GM21723 (cell line): ENCODE measurements around the gene HEATR5B.
"Not testable (repeated sequence)": the region's sequence is repeated elsewhere in the genome, so short reads cannot be mapped to it uniquely, and the experiment has no call there.

Source experiments
- ATAC-seq: cut with Tn5 transposase; IDR thresholded peaks from one replicate; pipeline ENCODE4 v1.9.1; 2021; ENCODE audit warnings: mild to moderate bottlenecking, moderate library complexity; ENCODE audit not compliant: unreplicated experiment

The HEATR5B gene

DNA sequence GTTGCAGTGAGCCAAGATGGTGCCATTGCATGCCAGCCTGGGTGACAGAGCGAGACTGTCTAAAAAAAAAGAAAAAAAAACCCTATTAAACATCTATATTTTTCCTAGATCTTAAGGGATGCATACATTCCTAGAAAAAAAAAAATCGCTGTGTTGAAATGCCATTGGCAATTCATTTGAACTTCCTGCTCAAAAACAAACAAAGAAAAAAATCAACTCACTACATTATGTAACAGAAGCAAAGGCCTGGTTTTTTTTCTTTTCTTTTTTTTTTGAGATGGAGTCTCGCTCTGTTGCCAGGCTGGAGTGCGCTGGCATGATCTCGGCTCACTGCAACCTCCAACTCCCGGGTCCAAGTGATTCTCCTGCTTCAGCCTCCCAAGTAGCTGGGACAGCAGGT, 96.2 kb downstream of the HEATR5B start:
- ATAC-seq, result no peak

GRCh38 chr2:36982467-36982866, 101.7 kb downstream of the HEATR5B start:
- ATAC-seq, result no peak

DNA sequence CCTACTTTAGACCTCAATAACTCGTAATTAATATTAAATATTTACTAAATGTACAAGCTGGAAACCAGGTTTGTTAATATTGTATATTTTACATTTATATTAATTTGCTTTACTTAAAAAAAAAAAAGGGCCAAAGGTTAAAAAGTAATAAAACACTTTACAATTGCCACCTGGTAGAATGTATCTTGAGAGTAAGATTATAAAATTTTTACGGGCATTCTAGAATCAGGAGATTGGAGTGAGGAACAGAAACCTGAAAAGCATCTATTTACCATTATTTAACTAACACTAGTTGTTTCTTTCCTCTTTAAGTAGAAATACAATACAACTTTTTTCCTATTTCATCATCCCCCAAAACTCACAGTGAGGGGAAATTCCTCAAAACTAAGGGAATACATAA, 102.3 kb downstream of the HEATR5B start:
- no peak for ATAC-seq

- not testable (repeated sequence) for ATAC-seq
Observed at GRCh38 chr2:36979007-36979406, 105.2 kb downstream of the HEATR5B start.

- no peak for ATAC-seq
Observed at GRCh38 chr2:36976065-36976464, 108.1 kb downstream of the HEATR5B start.

DNA sequence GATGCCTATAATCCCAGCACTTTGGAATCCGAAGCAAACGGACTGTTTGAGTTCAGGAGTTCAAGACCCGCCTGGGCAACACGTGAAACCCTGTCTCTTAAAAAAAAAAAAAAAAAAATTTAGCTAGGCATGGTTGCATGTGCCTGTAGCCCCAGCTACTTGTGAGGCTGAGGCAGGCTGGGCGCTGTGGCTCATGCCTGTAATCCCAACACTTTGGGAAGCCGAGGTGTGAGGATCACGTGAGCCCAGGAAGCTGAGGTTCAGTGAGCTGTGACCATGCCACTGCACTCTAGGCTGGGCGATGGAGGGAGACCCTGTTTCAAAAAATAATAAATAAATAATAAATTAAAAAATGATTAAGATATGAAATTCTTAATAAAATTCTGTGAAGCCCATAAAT, 108.9 kb downstream of the HEATR5B start:
- ATAC-seq, result no peak

DNA sequence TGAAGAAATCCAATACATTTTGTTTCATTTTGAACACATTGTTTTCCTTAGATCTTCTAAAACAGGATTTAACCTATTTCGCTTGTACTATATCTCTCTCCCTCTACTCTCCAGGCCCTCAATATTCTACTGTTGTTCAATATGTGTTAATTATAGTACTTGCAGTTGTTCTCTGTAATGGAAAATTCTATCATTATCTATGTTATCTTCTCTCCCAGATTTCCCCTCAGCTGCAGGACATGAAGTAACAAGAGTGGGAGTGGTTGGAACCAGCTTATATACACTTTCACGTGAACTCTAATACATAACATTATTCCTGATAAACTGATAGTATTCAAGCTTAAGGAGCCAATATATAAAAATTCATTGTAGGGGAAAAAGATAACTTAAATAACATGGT, 110.9 kb downstream of the HEATR5B start:
- ATAC-seq, result no peak

DNA sequence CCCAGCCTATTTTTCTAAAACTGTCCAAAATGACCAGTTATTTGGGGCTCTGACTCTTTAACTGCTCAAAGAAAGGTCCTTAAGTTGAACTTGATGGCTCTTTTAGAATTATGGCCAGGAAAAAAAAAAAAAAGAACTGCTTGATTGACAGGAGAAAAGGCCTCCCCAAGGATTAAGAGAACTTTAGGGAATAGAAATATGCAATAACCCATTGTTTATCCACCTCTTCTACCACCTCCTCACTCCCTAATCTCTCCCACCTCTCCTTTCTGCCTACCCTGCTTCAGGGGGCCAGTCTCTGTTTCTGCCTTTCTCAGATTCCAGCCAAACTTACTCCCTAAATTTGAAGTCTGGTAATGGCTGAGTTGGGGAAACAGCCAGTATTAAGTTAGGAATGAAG, 112.2 kb downstream of the HEATR5B start:
- no peak for ATAC-seq

DNA sequence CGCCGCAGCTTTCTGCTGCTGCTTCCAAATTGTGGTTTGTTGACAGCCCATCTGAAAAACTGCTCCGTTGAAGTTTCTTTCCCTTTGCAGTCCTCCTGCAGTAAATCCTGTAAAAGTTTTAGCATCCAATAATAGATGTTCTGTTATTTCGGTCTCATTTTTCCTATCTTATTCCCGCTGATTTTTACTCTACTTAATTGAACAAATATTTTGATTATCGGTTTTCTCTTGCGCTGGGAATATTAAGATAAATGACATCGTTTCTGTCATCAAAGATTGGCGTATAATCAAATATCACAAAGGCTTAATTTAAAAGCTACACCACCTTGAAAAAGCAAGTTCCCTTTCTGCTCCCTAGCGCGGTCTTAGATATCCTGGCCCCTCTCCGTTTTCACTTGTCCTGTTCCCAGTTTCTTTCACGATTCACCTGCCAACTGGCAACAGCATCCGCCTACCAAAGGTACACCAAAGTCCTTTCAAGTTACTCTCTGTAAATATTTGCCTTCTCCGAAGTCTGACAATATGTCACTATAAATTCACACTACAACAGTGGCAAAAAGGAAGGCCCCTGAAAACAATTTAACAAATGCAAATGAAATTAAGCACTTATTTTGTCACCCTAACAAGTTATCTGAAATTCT, 116.8 kb downstream of the HEATR5B start:
- ATAC-seq, result no peak

DNA sequence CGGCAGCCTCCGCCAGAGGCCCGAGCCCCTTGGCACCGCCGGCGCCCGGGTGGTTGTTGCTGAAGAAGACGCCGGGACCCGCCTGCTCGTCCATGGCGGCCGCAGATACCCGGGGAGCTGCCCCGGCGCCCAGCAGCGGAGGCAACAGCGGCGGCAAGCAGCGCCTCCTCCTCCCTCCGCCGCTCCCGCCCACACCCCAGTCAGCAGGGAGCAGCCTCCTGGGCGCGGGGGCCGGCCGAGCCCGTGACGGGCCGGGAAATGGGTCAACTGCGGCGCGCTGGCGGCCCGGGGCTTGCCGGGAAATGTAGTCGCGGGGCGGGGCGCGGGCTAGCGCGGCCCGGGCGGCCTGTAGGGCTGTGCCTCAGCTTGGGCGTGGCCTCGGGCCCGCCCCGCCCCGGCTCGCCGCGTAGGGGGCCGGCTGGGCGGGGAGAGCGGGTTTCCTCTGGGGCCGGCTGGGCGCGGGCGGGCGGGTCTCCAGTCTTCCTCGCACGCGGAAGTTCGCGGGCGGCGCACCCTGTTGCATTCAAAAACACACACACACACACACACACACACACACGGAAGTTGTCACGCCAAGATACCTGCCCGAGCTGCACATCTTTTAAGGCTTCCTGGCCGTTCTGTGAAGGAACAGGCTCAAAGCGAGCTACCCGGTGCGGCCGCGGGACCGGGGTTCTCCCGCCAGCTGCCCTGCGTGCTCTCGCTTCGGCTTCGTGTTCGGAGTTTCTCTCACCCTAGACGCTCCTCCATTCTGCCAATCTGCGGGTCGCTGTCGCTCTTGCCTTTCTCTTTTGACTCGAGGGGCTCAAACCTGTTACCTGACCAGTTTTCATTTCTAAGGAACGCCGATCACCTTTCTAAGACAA, 117.6 kb downstream of the HEATR5B start, which contains the start of gene STRN:
Gene STRN, minus strand, starts transcription at position 167 of the 866 bp plus-strand sequence. Its CDS starts 73 bp downstream, at position 94.
- peak; percentile 94 for ATAC-seq

DNA sequence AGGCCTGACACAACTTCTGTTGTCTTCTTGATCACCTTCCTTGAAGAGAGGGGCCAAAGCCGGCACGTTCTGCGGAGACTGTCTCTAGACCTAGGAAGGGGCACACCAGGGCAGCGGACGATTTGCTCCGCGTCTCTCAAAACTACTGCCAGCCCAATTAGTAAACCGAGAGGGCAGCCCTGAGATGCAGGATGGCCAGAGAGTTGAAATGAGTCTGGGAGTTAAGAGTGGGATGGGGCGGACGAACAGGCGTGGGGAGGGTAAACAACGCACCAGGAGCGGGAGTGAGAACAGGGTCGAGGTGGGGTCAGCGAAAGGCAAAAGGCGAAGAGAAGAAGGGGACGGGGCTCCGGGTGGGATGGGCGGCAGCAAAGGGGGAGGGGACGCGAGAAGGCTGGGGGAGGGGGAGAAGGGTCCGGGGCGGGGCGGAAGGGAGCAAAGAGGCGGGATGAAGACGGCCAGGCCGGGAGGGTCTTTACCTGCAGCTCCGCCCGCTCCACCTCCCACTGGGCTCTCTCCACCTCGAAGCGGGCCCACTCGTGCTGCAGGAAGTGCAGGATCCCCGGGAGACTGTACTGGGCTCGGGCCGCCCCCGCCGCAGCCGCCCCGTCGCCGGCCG, 118.3 kb downstream of the HEATR5B start:
- ATAC-seq, result peak; percentile 34

GRCh38 chr2:36965206-36965605, 119.0 kb downstream of the HEATR5B start:
- no peak for ATAC-seq

DNA sequence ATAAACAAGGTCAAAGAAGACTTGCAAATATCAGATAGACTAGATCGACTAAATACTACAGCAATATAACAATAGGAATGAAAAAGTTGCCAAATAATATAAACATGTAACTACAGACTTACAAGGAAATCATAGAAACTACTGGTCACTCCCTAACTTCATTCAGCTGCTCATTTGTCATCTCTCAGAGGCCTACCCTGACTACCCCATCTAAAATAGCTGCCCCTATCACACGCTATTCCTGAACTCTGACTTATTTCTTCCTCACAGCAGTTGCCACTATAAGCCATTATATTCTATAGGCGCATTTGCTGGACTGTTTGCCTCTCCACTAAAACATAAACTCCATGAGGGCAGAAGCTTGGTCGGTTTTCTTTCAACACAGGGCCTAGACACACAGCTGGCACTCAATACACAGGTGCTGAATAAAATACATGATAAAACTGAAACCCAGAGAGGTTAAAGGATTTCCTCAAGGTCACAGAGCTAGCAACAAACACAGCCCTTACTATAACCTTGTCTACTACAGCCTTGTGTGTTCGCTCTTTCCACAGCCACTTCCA, 119.6 kb downstream of the HEATR5B start:
- no peak for ATAC-seq

DNA sequence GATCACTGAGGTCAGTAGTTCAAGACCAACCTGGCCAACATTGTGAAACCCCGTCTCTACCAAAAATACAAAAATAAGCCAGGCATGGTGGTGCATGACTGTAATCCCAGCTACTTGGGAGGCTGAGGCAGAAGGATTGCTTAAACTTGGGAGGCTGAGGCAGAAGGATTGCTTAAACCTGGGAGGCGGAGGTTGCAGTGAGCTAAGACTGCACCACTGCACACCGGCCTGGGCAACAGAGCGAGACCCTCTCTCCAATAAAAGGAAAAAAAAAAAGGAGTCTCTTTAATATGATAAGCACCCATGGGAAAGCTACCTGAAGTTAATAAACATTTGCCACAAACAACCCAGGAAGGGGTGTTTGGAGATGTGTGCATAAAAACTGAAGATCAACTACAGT, 120.4 kb downstream of the HEATR5B start:
- ATAC-seq, result no peak

- no peak for ATAC-seq
Observed at GRCh38 chr2:36963106-36963505, 121.1 kb downstream of the HEATR5B start.

DNA sequence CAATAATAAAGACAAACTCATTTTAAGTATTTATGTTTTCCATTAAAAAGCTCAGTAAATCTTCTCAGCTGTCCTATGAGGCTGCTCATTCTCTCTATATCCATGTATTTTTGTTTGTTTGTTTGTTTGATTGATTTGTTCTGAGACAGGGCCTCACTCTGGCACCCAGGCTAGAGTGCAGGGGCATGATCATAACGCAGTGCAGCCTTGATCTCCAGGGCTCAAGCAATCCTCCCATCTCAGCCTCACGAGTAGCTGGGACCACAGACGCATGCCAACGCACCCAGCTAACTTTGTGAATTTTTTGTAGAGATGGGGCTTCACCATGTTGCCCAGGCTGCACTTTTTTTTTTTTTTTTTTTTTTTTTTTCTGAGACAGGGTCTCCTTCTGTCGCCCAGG, 123.4 kb downstream of the HEATR5B start:
- ATAC-seq, result no peak

GRCh38 chr2:36960005-36960675, 124.0 kb downstream of the HEATR5B start:
- no peak for ATAC-seq

DNA sequence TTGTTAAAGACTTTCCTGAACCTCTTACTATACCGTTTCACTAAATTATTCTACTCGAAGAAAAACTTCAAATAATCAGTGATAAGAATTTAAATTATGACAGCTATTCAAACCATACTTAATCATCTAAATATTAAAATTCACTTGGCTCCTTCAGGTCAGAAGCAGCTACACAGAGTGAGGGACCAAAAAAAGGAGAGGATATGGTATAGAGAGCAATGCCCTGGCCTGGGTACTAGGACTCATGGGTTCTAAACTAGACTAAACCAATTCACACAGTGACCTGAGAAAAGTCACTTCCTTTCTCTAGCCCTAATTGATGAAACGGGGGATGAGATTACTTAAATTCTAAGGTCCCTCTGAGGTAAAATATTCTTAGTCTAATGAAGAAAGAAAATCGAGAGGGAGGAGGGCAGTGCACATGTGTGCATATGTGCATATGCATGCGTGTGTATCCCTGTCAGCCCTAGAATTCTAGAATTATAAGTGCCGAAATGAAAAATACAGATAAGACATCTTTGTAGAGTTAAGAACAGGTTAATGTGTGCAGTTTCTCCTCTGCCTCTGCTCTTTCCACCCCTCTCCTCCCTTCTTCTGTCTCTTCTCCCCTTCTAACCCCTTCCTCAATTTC, 129.1 kb downstream of the HEATR5B start:
- ATAC-seq, result no peak

DNA sequence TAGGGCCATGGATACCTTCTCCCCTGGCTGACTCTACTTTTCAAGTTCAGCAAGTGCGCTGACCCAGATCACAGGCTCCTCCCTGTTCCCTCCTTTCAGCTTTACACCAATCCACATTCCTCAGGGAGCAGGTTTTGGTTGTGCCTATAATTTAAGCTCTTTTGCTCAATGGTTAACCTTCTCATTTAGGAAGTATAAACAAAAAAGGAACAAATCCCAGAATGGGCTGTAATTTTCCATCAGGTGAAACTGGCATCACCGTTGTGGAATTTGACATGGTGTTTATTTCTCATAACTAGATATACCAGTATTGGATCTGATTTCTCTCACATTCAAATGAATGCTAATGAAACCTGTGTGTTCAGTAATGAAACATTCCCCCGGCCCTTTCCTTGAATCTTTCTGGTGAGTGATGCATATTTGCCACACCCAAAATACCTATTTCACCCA, 131.4 kb downstream of the HEATR5B start:
- no peak for ATAC-seq

GRCh38 chr2:36951574-36951973, 132.6 kb downstream of the HEATR5B start:
- no peak for ATAC-seq
